HG03571 (cell line): ENCODE measurements around the gene TRIP10.

Experiments used
- ATAC-seq: cut with Tn5 transposase; IDR thresholded peaks from one replicate; pipeline ENCODE4 v1.9.1; 2021; ENCODE audit not compliant: unreplicated experiment

TRIP10 gene

DNA sequence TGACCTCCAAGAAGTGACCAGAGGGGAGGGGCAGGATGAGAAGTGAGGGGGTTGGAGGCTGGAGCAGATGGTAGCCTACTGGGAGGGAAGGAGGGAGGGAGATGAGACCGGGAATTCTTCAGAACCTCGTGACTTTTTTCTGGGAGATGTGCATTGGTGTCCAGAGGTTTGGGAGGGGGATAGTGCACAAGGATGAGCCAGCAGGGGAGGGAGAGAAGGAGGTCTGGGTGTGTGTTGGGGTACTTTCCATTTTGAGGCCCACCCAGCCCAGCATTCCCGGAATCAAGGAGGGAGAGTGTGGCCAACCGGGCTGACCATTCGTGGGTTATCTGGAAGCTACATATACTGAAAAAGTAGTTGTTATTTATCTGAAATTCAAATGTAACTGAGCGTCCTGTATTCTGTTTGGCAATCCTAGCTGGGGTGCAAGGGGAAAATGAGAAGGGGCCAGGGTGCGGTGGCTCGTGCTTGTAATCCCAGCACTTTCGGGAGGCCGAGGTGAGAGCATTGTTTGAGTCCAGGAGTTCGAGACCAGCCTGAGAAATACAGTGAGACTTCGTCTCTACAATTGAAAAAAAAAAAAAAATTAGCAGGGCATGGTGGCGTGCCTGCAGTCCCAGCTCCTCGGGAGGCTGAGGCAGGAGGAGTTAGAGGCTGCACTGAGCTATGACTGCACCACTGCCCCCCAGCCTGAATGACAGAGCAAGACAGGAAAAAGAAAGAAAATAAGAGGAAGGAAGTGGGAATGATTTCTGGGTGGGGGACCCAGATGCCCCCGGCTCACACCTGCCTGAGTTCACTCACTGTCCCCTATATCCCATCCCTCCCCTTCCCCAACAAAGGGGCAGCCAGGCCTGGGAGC is 14.6 kb upstream of the TRIP10 start:
- no peak for ATAC-seq

DNA sequence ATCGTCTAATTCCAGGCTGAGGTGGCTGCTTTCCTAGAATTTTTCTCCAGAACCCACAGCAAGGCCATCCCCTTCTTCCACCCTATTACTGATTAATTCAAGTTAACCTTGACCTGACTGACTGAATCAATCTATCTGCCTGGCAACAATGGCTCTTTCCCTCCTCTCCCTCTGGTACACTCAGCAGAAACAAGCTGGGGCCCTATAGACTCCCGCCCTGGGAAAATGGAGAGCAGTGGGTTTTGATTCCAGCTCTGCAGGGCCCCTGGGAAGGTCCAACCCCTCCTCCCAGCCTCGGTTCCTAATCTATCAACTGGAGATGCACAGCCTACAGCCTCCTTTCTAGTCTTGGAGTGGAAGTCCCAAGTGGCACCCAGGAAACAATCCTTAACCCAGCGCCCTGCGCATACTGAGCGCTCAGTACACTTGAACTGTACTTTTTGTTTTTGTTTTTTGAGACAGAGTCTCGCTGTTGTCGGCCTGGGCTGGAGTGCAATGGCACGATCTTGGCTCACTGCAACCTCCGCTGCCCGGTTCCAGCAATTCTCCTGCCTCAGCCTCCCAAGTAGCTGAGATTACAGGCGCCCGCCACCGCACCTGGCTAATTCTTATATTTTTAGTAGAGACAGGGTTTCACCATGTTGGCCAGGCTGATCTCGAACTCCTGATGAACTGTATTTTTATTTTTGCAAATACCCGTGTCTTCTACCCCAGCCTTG is 13.8 kb upstream of the TRIP10 start:
- ATAC-seq, result no peak

DNA sequence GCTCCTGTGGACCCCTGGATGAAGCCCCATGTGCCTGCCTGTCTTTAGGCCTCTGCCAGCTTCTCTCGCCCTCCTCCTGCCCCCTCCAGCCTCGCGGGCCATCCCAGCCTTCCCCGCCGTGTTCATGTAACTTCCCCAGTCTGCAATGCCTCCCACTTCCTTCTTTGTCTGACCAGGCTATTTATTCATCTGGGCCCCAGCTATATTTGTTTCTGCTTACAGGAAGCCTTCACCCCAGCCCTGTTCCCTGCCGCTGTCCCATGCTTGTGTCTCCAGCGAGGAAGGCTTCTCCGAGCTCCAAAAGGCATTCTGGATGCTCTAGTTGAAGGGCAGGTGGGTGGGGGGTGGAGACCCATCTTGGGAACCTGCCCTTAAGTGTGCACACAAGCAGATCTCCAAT is 11.1 kb upstream of the TRIP10 start:
- no peak for ATAC-seq

DNA sequence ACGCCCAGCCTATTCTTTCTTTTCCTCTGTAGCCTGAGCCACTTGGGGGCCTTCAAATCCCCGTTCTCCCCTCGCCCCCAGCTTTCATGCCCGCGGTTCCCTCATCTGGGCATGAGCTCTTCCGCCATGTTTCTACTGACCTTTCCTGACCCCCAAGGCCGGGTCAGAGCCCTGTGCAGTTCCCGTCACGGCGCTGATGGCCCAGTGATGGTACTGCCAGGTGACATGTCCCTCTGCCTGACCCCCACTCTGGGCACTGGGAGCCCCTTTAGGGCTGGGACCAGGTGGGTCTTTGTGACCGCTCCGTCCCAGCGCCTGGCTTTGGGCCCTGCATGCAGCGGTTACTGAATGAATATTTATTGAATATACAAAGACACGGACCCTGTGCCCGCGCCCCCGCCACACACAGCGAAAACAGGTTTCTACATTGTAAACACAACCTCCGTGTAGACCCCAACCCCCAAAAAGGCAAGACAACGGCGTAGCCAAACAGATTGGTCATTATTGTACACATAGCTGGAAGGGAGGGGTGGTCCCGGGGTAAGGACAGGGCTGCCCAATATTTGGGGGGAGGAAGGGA is 9.8 kb upstream of the TRIP10 start:
- ATAC-seq, result no peak

DNA sequence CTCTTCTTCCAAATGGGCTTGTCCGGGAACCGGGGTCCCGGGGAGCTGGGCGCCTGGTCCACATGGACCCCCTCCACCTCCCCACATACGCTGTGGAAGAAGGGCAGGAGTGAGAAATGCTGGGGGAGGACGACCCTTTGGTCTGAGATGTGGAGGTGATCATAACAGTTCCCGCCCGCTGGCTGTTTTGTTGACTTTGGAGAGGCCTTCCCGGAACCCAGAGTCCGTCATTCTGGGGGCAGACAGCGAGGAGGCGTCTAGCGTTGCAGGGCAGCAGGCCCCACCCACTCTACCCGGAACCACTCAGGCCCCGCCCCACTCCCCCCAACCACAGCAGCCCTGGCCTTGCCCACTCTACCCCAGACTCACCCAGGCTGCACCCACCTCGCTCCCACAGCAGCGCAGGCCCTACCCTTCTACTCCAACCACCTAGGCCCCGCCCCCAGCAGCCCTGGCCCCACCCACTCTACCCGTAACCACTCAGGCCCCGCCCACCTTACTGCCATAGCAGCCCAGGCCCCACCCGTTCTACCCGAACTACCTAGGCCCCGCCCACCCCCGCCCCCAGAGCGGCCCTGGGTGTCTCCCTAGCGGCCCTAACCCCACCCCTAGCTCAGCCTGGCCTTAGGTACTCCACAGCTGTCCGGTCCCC is 9.2 kb upstream of the TRIP10 start:
- no peak for ATAC-seq

DNA sequence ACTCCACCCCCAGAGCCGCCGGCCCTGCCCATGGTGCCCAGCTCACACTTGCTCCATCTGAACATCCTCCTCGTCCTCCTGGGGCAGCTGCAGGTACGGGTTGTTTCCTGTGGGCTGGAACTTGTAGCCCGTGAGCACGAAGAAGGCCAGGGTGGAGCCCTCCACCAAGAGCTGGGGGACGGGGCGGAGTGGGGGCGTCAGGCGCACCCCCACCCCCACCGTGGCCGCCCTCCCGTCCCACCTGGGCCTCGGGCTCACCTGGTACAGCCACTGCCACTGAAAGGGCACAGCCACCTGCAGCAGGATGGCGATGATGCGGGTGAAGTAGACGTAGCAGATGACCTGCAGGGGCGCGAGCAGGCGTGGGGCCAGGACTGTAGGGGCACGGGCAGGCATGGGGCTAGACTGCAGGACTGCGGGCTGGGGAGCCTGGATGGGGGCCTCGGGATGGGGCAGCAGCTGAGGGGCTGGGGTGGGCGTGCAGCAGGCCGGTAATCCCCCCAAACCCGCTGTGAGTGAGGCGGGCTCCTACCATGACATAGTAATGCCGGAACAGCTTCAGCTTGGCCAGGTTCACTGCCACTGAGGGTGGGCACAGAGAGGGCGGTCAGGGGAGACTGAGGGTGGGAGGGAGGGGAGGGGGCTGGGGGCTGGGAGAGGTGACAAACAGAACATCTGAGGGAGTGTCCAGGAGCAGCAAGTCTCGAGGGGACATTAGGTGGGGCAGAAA is 8.4 kb upstream of the TRIP10 start:
- ATAC-seq, result no peak

DNA sequence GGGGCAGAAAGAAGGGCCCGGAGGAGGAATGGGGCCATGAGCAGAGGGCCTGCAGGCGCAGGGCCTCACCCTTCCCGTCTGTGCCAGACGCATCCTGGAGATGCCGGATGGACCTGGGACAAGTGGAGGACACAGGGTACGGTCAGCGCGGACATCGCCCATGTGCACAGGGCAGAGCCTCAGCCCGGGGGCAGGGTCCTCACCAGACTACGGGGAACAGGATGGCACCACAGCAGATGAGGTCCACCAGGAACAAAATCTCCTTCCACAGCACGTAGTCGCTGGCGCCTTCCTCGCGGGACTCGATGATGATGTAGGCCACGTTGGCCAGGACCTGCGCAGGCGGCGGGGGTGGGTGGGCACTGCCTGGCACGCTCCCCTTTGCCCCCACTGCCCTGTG is 7.7 kb upstream of the TRIP10 start:
- no peak for ATAC-seq

DNA sequence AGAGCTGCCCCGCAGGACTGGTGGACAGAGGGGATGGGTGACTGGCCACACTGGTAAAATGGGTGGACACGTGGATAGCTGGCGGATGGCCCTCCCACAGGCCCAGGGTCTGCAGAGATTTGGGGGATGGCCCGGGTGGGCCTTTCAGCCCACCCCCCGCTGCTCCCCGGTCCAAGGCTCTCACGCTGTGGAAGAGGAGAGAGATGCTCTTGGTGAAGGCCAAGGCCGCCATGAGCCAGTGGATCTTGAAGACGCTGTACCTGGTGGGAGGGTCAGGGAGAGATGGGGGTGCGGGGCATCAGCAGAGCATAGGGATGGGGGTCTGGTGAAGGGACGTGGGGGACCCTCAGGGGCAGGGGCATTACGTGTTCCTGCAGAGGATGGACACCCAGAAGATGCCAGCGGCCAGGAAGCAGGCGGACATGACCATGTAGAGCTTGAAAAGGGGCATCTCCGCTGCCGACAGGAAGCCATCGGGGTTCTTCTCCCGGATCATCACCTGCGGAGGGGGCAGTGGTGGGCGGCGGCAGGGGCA is 6.6 kb upstream of the TRIP10 start:
- no peak for ATAC-seq

DNA sequence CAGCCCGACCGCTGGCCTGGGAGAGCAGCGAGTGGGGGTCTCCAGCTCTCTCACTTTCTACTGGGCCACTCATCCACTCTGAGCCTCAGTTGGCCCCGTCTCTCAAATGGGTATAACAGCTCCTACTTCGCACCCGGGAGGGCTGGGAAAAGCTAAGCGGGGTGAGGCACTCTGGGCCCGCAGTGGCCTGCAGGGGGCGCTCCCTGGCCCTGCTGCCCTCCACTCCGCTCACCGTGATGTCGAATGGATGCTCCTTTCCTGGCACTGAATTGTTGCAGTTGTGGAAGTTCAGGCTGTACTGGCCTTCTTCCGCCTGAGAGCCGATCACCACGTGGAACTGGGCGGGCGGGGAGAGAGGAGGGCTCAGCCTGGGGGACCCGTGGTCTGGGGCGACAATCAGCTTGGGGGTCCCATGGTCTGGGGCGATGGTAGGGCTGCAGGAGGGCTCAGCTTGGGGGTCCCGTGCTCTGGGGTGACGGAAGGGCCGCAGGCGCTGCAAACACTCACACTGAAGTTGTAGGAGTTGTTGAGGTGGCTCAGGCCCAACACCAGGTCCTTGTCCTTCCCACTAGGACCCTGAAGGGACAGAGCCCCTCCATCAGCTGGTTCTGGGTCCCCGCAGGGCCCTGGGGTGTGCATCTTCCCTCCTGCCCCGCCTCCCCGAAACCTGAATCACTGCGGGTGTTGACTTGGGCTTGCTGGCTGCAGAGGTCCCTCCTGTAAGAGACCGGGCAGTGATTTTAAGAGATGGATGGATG is 6.0 kb upstream of the TRIP10 start:
- no peak for ATAC-seq

DNA sequence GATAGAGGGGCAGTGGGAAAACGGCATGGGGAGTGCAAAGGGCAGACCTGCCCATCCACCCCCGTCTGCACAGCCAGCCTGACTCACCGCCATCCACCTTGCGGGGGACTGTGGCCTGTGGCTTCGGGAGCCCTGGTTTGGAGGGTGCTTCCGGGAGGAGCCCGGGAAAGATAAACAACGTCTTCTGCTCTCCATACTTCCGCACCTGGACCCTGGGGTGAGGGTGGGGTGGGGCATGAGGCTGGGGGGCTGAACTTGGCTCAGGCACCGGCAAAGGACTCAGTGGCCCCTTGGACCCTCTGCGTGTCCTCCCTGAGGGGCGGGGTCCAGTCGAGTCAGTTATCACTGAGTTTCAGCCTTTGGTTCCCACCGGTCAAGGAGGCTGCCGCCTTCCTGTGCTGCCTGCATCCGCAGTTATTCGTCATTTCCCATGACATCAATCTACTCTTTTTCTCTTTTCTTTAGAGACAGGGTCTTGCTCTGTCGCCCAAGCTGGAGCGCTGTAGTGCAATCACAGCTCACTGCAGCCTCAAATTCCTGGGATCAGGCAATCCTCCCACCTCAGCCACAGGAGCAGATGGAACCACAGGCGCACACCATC is 5.3 kb upstream of the TRIP10 start:
- no peak for ATAC-seq

DNA sequence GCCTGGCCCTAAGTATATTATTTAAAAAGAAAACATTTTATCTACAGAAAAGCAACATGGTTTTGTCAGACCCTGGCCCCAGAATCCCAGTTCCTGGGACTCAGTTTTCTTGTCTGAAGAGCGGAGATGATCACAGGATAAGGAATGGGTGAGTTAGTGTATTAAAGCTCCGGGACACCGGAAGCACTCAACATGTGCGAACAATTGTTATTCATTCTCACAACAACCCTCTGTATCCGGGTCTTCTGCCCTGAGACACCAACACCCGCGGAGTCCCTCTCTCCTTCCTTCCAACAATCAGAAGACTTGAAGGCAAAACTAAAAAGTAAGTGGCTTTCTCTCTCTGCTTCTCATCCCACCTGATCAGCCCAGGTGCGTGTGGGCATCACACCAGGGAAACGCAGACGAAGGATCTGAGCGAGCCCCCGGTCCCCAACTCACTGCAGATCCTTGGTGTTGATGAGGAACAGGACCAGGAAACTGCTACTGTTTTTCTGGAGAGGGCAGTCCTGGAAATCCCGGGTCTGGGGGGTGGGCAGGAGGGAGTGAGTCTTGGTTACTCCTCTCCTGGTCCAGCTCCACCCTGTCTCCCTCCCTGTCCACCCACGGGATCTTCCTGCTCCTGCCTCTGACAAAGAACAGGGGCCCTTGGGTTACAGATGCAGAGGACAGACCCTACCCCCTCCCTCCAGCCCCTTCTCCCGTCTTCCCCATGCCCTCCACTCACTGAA is 4.1 kb upstream of the TRIP10 start:
- ATAC-seq, result no peak

DNA sequence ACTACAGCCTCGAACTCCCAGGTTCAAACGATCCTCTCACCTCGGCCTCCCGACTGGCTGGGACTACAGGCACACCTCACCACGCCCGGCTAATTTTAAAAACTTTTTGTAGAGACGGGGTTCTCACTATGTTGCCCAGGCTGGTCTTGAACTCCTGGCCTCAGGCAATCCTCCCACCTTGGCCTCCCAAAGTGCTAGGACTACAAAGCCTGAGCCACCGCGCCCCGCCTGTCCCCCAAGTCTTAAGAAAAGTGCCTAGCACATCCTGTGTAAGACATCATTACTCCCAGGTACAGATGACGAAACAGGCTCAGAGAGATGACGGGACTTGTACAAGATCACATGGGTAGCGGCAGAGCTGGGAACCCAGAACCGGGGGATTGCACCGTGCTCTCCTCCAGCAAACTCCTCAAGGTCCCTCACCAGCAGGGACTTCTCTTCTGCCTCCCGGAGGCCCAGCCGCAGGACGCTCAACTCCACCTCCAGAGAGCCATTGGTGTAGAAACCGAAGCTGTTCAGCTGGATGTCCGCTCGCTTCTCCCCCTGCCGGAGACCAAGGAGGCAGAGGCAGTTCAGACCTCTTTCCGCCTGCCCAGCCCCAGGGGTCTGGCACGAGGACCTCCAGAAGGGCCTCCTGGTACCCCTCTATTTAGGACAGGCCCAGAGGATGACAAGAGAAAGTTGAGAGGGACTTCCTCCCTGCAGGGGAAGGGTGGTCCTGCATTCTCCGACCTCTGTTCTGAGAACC is 3.1 kb upstream of the TRIP10 start:
- ATAC-seq, result no peak

DNA sequence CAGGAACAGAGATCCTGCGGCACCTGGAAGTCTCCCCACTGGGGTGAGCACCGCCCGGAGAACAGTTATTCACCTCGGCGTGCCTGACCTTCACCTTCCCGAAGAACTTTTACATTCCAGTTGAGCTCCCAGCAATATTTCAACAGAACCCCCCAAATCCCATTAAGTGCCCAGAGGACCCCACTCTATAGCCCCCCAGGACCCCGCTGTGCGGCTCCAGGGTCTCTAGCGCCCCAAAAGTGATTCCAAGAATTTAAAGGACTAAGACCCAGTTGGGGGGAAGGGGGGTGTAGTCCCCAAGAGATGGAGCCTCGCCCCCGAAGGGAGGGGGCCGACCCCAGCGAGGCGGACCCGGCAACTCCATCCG is 2.6 kb upstream of the TRIP10 start:
- no peak for ATAC-seq

DNA sequence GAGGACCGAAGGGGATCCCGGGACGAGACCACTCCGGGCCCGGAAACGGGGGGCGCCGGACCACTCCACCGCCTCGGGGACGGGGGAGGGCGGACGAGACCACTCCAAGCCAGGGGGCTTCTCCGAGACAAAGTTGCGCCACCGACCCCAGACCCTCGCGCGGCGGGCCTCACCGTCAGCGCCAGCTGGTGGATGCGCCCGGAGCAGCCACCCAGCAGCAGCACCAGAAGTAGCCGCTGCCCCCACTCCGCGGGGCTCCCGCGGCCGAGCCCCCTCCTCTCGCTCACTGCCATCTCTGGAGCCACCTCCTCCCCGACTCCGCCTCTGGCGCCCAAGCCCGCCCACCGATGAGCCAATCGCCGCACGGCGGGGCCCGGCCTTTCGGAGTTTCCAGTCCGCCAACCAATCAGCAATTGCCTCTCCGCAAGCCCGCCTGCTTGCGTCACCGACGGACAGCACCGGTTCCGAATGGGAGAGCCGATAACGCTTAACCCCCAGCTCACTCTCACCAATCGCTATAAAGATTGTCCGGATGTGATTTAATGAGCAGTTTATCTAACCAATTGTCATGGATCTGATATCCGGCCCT is 2.1 kb upstream of the TRIP10 start, which contains the start of gene GPR108:
GPR108 (minus strand) TSS at position 297 of the 589 bp plus-strand sequence; CDS start at position 293, 4 bp downstream.
- peak; percentile 54 for ATAC-seq

DNA sequence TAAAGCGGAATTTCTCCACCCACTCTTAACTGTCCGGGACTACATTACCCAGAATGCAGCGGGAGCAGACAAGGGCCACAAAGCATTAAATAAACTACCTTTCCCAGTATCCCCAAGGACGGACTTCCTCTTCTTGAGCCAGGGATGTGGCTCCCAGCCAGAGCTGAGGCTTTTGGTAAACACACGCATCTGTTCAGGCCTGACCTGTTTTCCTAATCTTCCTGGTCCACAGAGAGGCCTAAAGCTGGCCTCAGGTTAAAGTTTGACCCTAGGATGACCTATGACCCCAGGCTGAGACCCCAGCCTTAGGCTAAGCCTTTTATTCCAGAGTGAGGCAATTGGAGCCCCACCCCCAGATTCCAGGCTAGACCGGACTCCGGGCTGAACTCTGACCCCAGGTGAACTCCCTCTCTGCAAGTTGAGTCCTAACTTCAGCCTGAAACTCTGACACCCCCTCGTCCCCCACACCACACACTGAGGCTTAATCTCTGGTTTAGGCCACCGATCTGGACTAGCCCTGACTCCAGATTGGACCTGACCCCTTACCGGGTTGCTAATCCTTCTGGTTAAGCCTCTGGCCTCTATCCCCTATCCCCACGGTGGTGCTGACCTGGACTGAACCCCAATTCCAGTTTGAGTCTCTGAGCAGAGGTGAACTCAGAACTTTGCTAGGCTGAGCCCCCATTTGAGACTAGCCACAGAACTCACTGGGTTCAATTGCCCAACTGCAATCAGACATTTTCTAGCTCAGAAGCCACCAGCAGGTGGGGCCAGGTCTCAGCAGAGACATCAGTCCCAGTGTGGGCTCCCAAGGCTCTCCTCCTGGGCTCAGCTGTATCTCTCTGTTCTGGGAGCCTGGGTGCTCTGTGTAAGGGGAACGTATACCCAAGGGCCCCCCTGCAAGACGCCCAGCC is 1.4 kb upstream of the TRIP10 start:
- no peak for ATAC-seq

DNA sequence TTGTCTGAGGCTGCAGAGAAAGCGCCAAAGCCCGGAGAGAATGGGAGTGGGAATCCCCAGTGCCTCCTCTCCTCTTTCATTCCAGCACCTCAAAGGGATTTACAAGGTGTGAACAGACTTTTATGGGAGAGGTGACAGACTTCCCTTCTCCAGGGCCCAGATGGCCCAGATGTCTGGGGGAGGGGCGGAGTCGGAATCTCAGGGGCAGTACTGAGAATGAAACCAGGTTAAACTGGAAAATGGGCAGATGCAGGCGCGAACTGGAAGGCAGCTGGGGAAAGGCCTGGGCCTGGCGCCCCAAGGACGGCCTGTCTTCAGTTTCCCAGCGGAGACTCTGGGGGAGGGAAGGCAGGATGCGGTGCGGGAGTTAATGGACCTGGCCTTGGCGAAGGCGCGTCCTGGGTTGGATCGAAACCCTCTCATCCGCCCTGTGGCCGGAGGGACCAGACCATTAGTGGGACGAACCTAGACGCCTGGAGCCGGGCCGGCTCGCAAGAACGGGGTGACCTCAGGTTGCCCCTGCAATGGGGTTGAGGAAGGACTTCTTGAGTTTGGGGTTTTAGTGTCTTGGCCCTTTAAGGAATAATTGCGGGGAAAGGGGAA is 592 bp upstream of the TRIP10 start:
- ATAC-seq, result no peak
